Measurements from ENCODE around the gene ADPGK. TPM values are rescaled to one million over a fixed set of nuclear protein-coding genes. Genes with fewer than 3 reads are reported as not detected.
"Not testable (repeated sequence)": the region's sequence is repeated elsewhere in the genome, so short reads cannot be mapped to it uniquely, and the experiment has no call there.

Gene ADPGK
- total RNA-seq, 4 donors from 2014 or later = 53.2 to 94.1 (median 69.7) TPM

DNA sequence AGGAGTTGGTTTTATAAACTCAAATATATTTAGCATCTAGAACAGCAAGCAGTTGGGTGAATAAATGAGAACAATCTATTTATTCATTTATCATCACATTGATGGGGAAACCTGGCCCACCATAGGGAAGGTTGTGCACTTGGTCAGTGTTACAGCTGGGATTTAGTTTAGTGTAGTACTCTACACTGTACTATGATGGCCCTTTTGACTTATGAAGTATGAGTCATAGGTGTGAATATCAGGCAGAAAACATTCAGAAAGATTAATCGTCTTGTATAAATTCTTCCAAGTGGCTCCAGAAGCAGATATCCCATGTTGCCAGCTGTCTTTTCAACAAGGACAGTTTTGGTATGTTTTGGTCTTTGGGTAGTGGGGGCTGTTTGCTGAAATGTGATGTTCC lies 59.5 kb downstream of the ADPGK start:
- Histone ChIP-seq H3K27ac (no peak overlapping the region), H3K9me3 (no peaks in the 10 kb centered on the region), H3K27me3 (no peaks in the 10 kb centered on the region), H3K36me3 (peaks cover 0 to 9% (median 0%) of the 10 kb centered on the region in 3 donors), H3K4me1 (no peaks in the 10 kb centered on the region), H3K4me3 (no peak overlapping the region)
- TF ChIP-seq POLR2A (IDR thresholded peaks at IDR 0.05) = no peak
- TF ChIP-seq, protein P1, sequence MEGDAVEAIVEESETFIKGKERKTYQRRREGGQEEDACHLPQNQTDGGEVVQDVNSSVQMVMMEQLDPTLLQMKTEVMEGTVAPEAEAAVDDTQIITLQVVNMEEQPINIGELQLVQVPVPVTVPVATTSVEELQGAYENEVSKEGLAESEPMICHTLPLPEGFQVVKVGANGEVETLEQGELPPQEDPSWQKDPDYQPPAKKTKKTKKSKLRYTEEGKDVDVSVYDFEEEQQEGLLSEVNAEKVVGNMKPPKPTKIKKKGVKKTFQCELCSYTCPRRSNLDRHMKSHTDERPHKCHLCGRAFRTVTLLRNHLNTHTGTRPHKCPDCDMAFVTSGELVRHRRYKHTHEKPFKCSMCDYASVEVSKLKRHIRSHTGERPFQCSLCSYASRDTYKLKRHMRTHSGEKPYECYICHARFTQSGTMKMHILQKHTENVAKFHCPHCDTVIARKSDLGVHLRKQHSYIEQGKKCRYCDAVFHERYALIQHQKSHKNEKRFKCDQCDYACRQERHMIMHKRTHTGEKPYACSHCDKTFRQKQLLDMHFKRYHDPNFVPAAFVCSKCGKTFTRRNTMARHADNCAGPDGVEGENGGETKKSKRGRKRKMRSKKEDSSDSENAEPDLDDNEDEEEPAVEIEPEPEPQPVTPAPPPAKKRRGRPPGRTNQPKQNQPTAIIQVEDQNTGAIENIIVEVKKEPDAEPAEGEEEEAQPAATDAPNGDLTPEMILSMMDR (IDR thresholded peaks at IDR 0.05) = no peak
- DNase-seq = no peak

DNA sequence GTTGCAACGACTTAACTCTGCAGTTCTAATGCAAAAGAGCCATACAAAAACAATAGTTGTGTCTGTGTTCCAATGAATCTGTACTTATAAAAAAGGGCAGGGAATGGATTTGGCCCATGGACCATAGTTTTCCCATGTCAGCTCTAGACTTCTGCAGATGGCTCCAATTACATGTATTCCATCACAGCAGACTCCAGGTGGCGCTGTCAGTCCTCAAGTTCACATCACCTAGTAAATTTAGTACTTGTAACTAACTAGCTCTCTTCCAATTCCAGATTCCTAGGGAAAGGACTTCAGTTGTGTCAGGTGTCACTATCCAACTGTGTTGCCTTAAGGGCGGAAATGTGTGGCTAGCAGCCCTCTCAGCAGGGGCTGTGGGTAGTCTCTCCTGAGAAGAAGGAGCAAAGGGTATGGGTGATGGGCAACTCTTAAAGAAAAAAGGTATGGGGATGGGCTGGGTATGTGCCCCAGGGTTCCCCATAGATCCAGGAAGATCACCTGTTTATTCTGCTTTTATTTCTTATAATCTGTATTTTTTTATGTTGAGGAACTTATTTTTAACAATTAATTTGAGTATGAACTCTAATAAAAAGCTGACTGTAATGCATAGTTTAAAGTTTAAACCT lies 61.4 kb downstream of the ADPGK start:
- H3K27ac ChIP-seq = no peak overlapping the region
- no peak overlapping the region for H3K4me3 ChIP-seq
- H3K4me1 ChIP-seq = no peaks in the 10 kb centered on the region
- no peaks in the 10 kb centered on the region for H3K9me3 ChIP-seq
- H3K27me3 ChIP-seq = no peaks in the 10 kb centered on the region
- H3K36me3 ChIP-seq = peaks cover 0 to 26% (median 0%) of the 10 kb centered on the region in 3 donors
- no peak for TF ChIP-seq POLR2A (IDR thresholded peaks at IDR 0.05)
- TF ChIP-seq, protein P1 (IDR thresholded peaks at IDR 0.05) = peak; percentile 48 to 77 (median 73)
- peak; percentile 67 to 90 (median 75) for DNase-seq

DNA sequence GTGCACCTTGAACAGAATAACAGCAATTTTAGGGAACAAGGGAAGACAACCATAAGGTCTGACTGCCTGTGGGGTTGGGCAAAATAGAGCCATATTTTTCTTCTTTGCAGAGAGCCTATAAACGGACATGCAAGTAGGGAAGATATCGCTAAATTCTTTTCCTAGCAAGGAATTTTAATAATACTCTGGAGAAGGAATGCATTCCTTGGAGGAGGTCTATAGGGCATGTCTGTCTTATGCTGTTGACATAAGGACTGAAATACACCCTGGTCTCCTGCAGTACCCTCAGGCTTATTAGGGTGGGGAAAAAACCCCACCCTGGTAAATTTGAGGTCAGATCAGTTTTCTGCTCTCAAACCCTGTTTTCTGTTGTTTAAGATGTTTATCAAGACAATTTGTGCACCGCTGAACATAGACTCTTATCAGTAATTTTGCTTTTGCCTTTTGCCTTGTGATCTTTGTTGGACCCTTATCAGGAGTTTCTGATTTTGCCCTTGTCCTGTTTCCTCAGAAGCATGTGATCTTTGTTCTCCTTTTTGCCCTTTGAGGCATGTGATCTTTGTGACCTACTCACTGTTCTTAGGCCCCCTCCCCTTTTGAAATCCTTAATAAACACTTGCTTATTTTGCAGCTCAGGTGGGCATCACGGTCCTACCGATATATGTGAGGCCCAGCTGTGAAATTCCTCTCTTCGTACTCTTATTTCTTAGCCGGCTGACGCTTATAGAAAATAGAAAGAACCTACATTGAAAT lies 74.8 kb downstream of the ADPGK start:
- H3K4me3 ChIP-seq, H3K27ac ChIP-seq, H3K27me3 ChIP-seq, H3K4me1 ChIP-seq, H3K9me3 ChIP-seq, DNase-seq: not testable (repeated sequence)
- peaks cover 0 to 15% (median 0%) of the 10 kb centered on the region in 3 donors for H3K36me3 ChIP-seq

DNA sequence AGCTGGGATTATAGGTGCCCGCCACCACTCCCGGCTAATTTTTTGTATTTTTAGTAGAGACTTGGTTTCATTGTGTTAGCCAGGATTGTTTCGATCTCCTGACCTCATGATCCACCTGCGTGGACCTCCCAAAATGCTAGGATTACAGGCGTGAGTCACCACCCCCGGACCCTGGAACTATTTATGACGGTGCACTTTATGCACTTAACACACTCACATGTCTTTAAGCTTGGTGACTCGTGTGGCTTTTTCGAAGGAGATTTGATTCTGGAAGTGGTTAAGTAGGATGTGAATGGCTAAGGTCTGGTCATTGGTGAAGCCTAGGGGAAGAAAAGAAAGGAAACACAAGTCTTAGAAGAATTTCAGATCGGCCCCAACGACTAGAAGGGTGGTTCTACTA lies 77.3 kb downstream of the ADPGK start:
- no peak for TF ChIP-seq POLR2A (IDR thresholded peaks at IDR 0.05)
- TF ChIP-seq, protein P1 (IDR thresholded peaks at IDR 0.05) = no peak
- H3K27me3 ChIP-seq = no peaks in the 10 kb centered on the region
- no peak overlapping the region for H3K27ac ChIP-seq
- H3K9me3 ChIP-seq = no peaks in the 10 kb centered on the region
- H3K36me3 ChIP-seq = no peaks in the 10 kb centered on the region
- DNase-seq = no peak
- no peak overlapping the region for H3K4me3 ChIP-seq
- peaks cover 0 to 3% (median 0%) of the 10 kb centered on the region in 4 donors for H3K4me1 ChIP-seq

Other genes starting within 250 kb of the ADPGK start
- not detected for gene GOLGA6B, start 129.1 kb downstream of the ADPGK start, total RNA-seq
- gene HIGD2B, start 97.6 kb downstream of the ADPGK start, total RNA-seq = not detected
- gene BBS4, start 97.6 kb downstream of the ADPGK start, total RNA-seq = 10 to 100 TPM; 13.8 to 37.3 (median 24.7) TPM